ENCODE results near the gene NFKBIA. TPM values are rescaled to one million over a fixed set of nuclear protein-coding genes. Genes with fewer than 3 reads are reported as not detected.

NFKBIA gene
- total and polyA plus RNA-seq, 2 of the 8 experiments (the other 6 are each of a cell fraction or from before 2014, with no cell fraction given): 25.9 to 49.7 TPM

GRCh38 chr14:35390577-35391387, 13.8 kb downstream of the NFKBIA start:
- H4K8ac ChIP-seq (ENCODE audit: extremely low read depth, insufficient read depth, low read length): no peak overlapping the region
- POLR2A ChIA-PET (ENCODE audit: partially characterized antibody): interaction anchor here (0.6 to 4.5 kb wide), 5 partner anchors 10 to 68 kb away, joined by 3 to 48 read pairs (median 5); partner anchors contain the start of gene NFKBIA
- H3K9ac ChIP-seq (replicated peaks in 1 of 4; ENCODE audit: extremely low read depth in 1 of 4, low read depth in 3 of 4, low read length in 3 of 4): no peak overlapping the region
- no peak overlapping the region for H2BK15ac ChIP-seq (ENCODE audit: low read length)
- WGBS, 2 experiments (ENCODE audit: extremely low coverage in 1 of 2, insufficient coverage in 1 of 2, insufficient read length in 1 of 2, insufficient replicate concordance in 2 of 2, low coverage in 1 of 2, low lambda C conversion rate in 2 of 2, missing lambda C conversion rate in 1 of 2): 83% methylated on average over 9 of the region's 9 CpGs; no CpG with 5 or more reads in 1 of the 2 experiments
- no peak overlapping the region for H2BK120ac ChIP-seq (replicated peaks; ENCODE audit: low read depth, low read length)
- H3K36me3 ChIP-seq (ENCODE audit: control insufficient read depth in 2 of 4, insufficient read depth in 4 of 4, low read length in 3 of 4): no peaks in the 10 kb centered on the region
- H3K14ac ChIP-seq (ENCODE audit: insufficient read length): no peak overlapping the region
- no peaks in the 10 kb centered on the region for H3K9me3 ChIP-seq (ENCODE audit: insufficient read depth in 2 of 2, low read depth in 1 of 2, low read length in 1 of 2)
- CTCF ChIA-PET (ENCODE audit: partially characterized antibody): interaction anchor here (1.3 kb wide), 2 partner anchors 8 to 90 kb away, joined by 3 to 4 read pairs; no protein-coding TSS in a partner anchor
- no peak overlapping the region for H3K27ac ChIP-seq (ENCODE audit: low read depth, low read length)
- no peak overlapping the region for H3K23ac ChIP-seq (ENCODE audit: insufficient read length)
- no peak overlapping the region for H4K91ac ChIP-seq (replicated peaks; ENCODE audit: insufficient read length, low read length)
- no peaks in the 10 kb centered on the region for H3K79me2 ChIP-seq (ENCODE audit: control insufficient read depth in 1 of 2, insufficient read depth in 2 of 2, low read length in 2 of 2)
- peak overlapping the region; percentile 60; the same call in 1 of the 2 replicates for H2BK12ac ChIP-seq (ENCODE audit: low read depth, low read length)
- no peaks in the 10 kb centered on the region for H4K20me1 ChIP-seq (replicated peaks in 1 of 2; ENCODE audit: control insufficient read depth in 1 of 2, insufficient read depth in 2 of 2, low read length in 2 of 2)
- H3K18ac ChIP-seq (ENCODE audit: extremely low read depth, low read length): no peak overlapping the region; the same call in 1 of the 2 replicates
- FAIRE-seq (no peak), DNase-seq (ENCODE audit: low read depth in 1 of 2, low spot score in 2 of 2) (no peak)
- H2BK20ac ChIP-seq (ENCODE audit: low read length): peak overlapping the region; percentile 86; the same call in 1 of the 2 replicates
- no peaks in the 10 kb centered on the region for H3K79me1 ChIP-seq (ENCODE audit: low read depth, low read length)
- H4K5ac ChIP-seq (ENCODE audit: insufficient read length, low read depth, low read length): no peak overlapping the region
- H2BK5ac ChIP-seq (ENCODE audit: low read depth, low read length): no peak overlapping the region
- H3K27me3 ChIP-seq (replicated peaks in 1 of 4; ENCODE audit: control insufficient read depth in 3 of 4, extremely low read depth in 1 of 4, insufficient read depth in 3 of 4, low read length in 3 of 4): no peaks in the 10 kb centered on the region
- no peak overlapping the region for H3K4ac ChIP-seq (replicated peaks; ENCODE audit: insufficient read length, low read depth, low read length)
- no peak overlapping the region for H3K4me2 ChIP-seq (ENCODE audit: insufficient read depth in 1 of 2, low read depth in 2 of 2, low read length in 2 of 2)
- H3K4me3 ChIP-seq (ENCODE audit: extremely low read depth in 1 of 4, insufficient read depth in 2 of 4, low read depth in 3 of 4, low read length in 4 of 4): no peak overlapping the region
- H3K56ac ChIP-seq (replicated peaks; ENCODE audit: insufficient read length, low read depth, low read length): no peak overlapping the region
- no peaks in the 10 kb centered on the region for H3K23me2 ChIP-seq (ENCODE audit: low read depth, low read length)
- H2AK5ac ChIP-seq (ENCODE audit: low read depth, low read length): no peak overlapping the region
- no peak overlapping the region for H2AFZ ChIP-seq (ENCODE audit: low read length)
- peaks cover 0 to 3% (median under 1%) of the 10 kb centered on the region in 4 experiments; a peak in 5 of 7 replicates for H3K4me1 ChIP-seq (replicated peaks in 1 of 4; ENCODE audit: control insufficient read depth in 3 of 4, insufficient read depth in 4 of 4, low read length in 3 of 4)
- TF ChIP-seq KDM5A (IDR thresholded peaks at IDR 0.05; ENCODE audit: low read length) (no peak), RAD21 (IDR thresholded peaks at IDR 0.05 in 1 of 2, conservative IDR thresholded peaks at IDR 0.05 in 1 of 2; ENCODE audit: low read depth in 2 of 2, low read length in 2 of 2) (no peak), TAF1 (IDR thresholded peaks at IDR 0.05; ENCODE audit: low read depth, low read length) (no peak), POU5F1 (IDR thresholded peaks at IDR 0.05; ENCODE audit: low read depth, low read length) (no peak), GTF2F1 (IDR thresholded peaks at IDR 0.05; ENCODE audit: borderline replicate concordance, low read depth, low read length) (no peak), RNF2 (IDR thresholded peaks at IDR 0.05; ENCODE audit: borderline replicate concordance, low read depth, low read length, missing control alignments, poor library complexity, severe bottlenecking) (no peak), SUZ12 (IDR thresholded peaks at IDR 0.05; ENCODE audit: low read length) (no peak), BRCA1 (IDR thresholded peaks at IDR 0.05; ENCODE audit: low read depth, low read length) (no peak)

Data from H1 (cell line).